Sciatic nerve (tissue), 2 donors: ENCODE measurements around the gene TUT1. TPM values are rescaled to one million over a fixed set of nuclear protein-coding genes. Genes with fewer than 3 reads are reported as not detected.
"Not testable (repeated sequence)": the region's sequence is repeated elsewhere in the genome, so short reads cannot be mapped to it uniquely, and the experiment has no call there.

ENCODE experiments used
- ATAC-seq: fragments of 200-7000 bp; cut with Tn5 transposase; one replicate; pipeline ENCODE4 v1.9.1; 2020; ENCODE audit warnings: mild to moderate bottlenecking, moderate library complexity
- DNase-seq: peaks from one replicate; pipeline ENCODE4 v3.0.0-alpha.2; 2020; ENCODE audit warnings: low spot score
- intact Hi-C: fragments of 100-400 bp; cut with DNase I; formaldehyde crosslinking; loops from one replicate; pipeline ENCODE4 v1.14.2; 2022
- total RNA-seq: library from RNA; stranded (reverse); fragmentation: NEBNext Ultra II Directional; extraction: Animal tissue kit (Norgen Biotek cat#: 25700); gene quantifications from one replicate; pipeline ENCODE4 v1.2.1, GENCODE V29; 2021
- donor health status: DM: no; HTN: no; CAD: no.
- donor health status: DM: no; HTN: no; CAD: no.

Gene TUT1
- total RNA-seq, 1 donor from 2014 or later = 20.7 TPM

GRCh38 chr11:62581735-62582134 lies 9.6 kb downstream of the TUT1 start:
- ATAC-seq, DNase-seq, intact Hi-C loops: not testable (repeated sequence)

- intact Hi-C loops = no loop called here
- no peak for ATAC-seq
- no peak for DNase-seq
These were observed 10.2 kb downstream of the TUT1 start for GRCh38 chr11:62580959-62581715.

GRCh38 chr11:62579252-62579651 lies 12.1 kb downstream of the TUT1 start:
- no peak for DNase-seq
- no peak for ATAC-seq
- intact Hi-C loops = no loop called here

DNA sequence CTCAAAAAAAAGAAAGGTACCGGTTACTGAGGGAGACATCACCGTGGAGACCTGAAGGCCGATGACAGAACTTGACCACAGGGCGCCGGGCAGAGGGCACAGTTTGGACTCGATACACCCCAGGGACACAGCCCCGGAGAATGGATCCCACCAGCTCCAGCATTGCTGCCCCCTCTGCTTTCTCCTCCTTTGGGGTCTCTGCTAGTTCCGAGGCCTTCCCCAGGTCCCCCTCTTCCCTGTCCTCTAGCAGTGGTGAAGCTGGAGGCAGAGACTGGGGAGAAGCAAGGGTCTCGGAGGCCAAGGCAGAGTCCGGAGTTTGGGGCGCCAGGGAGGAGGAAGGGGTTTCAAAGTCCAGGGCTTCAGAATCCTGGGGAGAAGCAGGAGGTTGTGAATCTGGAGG lies 12.8 kb downstream of the TUT1 start:
- DNase-seq (no peak), ATAC-seq (no peak)
- intact Hi-C loops = no loop called here

DNA sequence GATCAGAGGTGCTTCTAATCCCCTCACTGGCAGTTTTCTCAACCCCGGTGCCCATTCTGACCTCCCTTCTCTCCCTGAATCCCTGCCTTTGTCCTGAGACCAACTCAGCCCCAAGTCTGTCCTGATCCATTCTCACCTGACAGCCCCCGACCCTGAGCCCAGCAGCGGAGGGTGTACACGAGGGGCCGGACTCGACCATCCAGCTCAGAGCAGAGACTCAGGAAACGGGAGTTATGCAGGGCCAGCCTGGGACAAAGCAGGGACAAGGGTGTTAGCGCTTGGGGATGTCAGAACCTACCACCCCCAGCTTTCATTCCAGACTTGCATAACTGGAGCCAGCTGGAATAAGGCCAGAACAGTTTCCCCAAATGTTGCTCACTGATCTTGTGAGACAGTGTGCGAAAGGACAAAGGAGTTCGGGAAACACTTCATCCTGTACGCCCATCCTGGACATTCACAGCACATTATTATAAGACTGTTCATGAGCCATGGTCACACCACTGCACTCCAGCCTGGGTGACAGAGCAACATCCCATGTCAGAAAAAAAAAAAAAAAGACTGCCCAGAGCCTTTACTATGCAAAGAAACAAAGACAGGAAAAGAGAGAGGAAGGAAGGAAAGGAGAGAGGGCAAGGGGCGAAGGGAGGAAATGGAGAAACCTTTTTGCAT lies 14.1 kb downstream of the TUT1 start:
- intact Hi-C loops = no loop called here
- ATAC-seq (no peak), DNase-seq (no peak)

DNA sequence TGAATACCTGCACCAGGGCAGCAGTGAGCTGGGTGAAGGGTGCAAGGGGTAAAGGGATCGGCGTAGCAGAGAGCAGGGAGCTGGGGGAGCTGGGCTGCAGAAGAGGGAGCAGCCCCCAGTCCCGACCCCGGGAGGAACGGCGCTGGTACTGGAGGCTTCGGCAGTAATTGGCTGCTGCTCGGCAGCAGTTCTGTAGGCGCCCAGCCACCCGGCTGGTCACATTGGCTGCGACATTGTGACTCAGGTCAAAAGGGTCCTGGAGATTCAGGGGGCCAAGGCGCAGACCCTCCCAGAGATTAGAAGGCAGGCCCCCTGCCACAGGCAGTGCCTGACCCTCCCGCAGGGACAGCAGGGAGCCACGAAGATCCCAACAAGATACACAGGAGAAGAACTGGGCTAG lies 15.5 kb downstream of the TUT1 start:
- intact Hi-C loops = no loop called here
- no peak for DNase-seq

GRCh38 chr11:62575156-62575555 lies 16.2 kb downstream of the TUT1 start:
- DNase-seq (no peak), ATAC-seq (no peak)
- intact Hi-C loops = no loop called here

More for the DNA sequence above, 15.5 kb downstream of the TUT1 start:
- ATAC-seq = no peak

- DNase-seq (peak; percentile 73), ATAC-seq (peak; percentile 47)
- intact Hi-C loops = no loop called here
These were observed 16.8 kb downstream of the TUT1 start for GRCh38 chr11:62574363-62575071.

GRCh38 chr11:62573592-62574362 lies 17.5 kb downstream of the TUT1 start, which contains the start of gene EEF1G:
Gene EEF1G, minus strand, starts transcription at chr11:62573891. Its CDS starts 49 bp downstream, at chr11:62573842.
- ATAC-seq (peak; percentile 98), DNase-seq (peak; percentile 97)

GRCh38 chr11:62573006-62573591 lies 18.2 kb downstream of the TUT1 start:
- intact Hi-C loops = no loop called here
- no peak for ATAC-seq

More at GRCh38 chr11:62573592-62574362, 17.5 kb downstream of the TUT1 start, which contains the start of gene EEF1G:
- intact Hi-C loops = no loop called here

GRCh38 chr11:62572431-62572830 lies 18.9 kb downstream of the TUT1 start:
- no peak for DNase-seq
- no peak for ATAC-seq
- intact Hi-C loops = no loop called here

More at GRCh38 chr11:62573006-62573591, 18.2 kb downstream of the TUT1 start:
- DNase-seq = no peak

DNA sequence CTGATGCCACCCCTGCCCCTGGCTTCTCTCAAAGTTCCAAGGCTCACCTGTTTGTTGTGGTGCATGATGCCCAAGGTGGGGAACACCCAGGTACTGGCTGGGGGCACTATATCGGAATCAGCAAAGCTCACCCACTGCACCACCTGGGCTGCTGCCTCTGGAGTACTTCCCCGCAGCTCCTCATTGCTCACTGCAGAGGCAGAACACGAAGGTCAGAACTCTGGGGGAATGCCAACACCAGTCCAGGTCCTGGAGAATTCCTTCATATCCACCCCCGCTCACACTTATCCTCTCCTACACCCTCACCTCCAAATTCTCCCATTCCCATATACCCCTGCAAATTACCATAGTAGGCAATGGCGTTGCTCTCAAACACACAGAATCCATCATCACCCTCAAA lies 19.8 kb downstream of the TUT1 start:
- intact Hi-C loops, ATAC-seq, DNase-seq: not testable (repeated sequence)

- intact Hi-C loops, DNase-seq, ATAC-seq: not testable (repeated sequence)
These were observed 20.4 kb downstream of the TUT1 start for GRCh38 chr11:62570903-62571302.

DNA sequence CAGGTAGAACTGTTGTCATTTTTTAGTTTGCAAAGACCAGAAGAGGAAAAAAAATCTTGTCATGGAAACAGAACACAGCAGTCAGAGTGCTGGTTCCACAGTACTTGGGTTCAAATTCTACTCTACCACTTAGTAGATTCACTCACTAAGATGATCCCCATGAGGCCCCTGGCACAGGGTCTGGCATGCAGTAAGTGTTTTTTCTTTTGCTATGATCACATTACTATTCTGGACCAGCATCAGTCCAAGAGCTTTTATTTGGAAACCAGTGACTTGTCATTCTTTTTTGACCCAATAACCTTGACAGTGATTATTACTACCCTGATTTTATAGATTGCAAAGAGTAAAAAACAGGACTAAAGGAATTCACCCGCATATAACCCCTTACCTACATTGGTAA lies 21.7 kb downstream of the TUT1 start:
- intact Hi-C loops = no loop called here
- DNase-seq (no peak), ATAC-seq (no peak)

- no peak for ATAC-seq
- DNase-seq = no peak
- intact Hi-C loops = no loop called here
These were observed 24.2 kb downstream of the TUT1 start for GRCh38 chr11:62567018-62567633.

GRCh38 chr11:62566247-62566646 lies 25.1 kb downstream of the TUT1 start:
- DNase-seq (no peak), ATAC-seq (no peak)
- intact Hi-C loops = no loop called here

- ATAC-seq (no peak), DNase-seq (no peak)
- intact Hi-C loops = no loop called here
These were observed 26.1 kb downstream of the TUT1 start for GRCh38 chr11:62565100-62565802.
